PC-9 (cell line): ENCODE data around the gene ARHGAP26. TPM values are rescaled to one million over a fixed set of nuclear protein-coding genes. Genes with fewer than 3 reads are reported as not detected.

Experiments used
- BruUV-seq: library from RNA; stranded (reverse); fragments of 400-500 nt; replicated peaks from 2 replicates; lab custom pipeline; 2021; lab: Mats Ljungman, UMichigan
- CTCF ChIA-PET: fragments of 300-600 bp; sonication (Branson Sonifier 250); formaldehyde crosslinking; loops from one replicate; lab custom pipeline; 2022; ENCODE audit warnings: antibody characterized with exemption; lab: Charles Lee
- POLR2A ChIA-PET: fragments of 300-600 bp; sonication (Branson Sonifier 250); formaldehyde crosslinking; loops from one replicate; lab custom pipeline; 2022; ENCODE audit warnings: antibody characterized with exemption; ENCODE audit not compliant: unreplicated experiment; lab: Charles Lee
- DNase-seq, 2 experiments: peaks; one replicate each; pipeline versions ENCODE4 v3.0.0 to v3.0.0-alpha.2; 2015 to 2022; ENCODE audit warnings: mixed read lengths in 1 of 2
- H2AFZ ChIP-seq: fragments of 200-600 bp; sonication (generic); 2 replicates; pipeline ENCODE4 v1.8.1; 2017; ENCODE audit warnings: antibody characterized with exemption
- H3F3A ChIP-seq: fragments of 200-600 bp; sonication (generic); 2 replicates; pipeline ENCODE4 v1.8.1; 2017; ENCODE audit warnings: antibody characterized with exemption, mild to moderate bottlenecking, low read depth; ENCODE audit not compliant: insufficient read depth
- H3K27ac ChIP-seq: fragments of 200-600 bp; sonication (generic); 2 replicates; pipeline ENCODE4 v1.6.1; 2016; ENCODE audit warnings: mixed run types
- H3K27me3 ChIP-seq: fragments of 200-600 bp; sonication (generic); 2 replicates; pipeline ENCODE4 v1.6.1; 2016; ENCODE audit warnings: low read depth, mixed run types; ENCODE audit not compliant: insufficient read depth
- H3K36me3 ChIP-seq: fragments of 200-600 bp; sonication (generic); 2 replicates; pipeline ENCODE4 v1.6.1; 2016; ENCODE audit warnings: low read depth, mixed run types
- H3K4me1 ChIP-seq: fragments of 200-600 bp; sonication (generic); replicated peaks from 2 replicates; pipeline ENCODE4 v1.6.1; 2016; ENCODE audit warnings: mixed run types; ENCODE audit not compliant: insufficient read depth
- H3K4me2 ChIP-seq: fragments of 200-600 bp; sonication (generic); 2 replicates; pipeline ENCODE4 v1.6.1; 2017; ENCODE audit warnings: mixed run types
- H3K4me3 ChIP-seq: fragments of 200-600 bp; sonication (generic); 2 replicates; pipeline ENCODE4 v1.6.1; 2016; ENCODE audit warnings: mixed run types
- H3K79me2 ChIP-seq: fragments of 200-600 bp; sonication (generic); 2 replicates; pipeline ENCODE4 v1.6.1; 2017; ENCODE audit warnings: low read depth, mixed run types
- H3K9me2 ChIP-seq: fragments of 200-600 bp; sonication (generic); 2 replicates; pipeline ENCODE4 v1.8.1; 2017; ENCODE audit warnings: mild to moderate bottlenecking; ENCODE audit not compliant: insufficient read depth
- H3K9me3 ChIP-seq: fragments of 200-600 bp; sonication (generic); 2 replicates; pipeline ENCODE4 v1.8.1; 2016; ENCODE audit warnings: low read depth; ENCODE audit not compliant: insufficient read depth
- H4K20me1 ChIP-seq: fragments of 200-600 bp; sonication (generic); 2 replicates; pipeline ENCODE4 v1.8.1; 2017; ENCODE audit not compliant: insufficient read depth
- CTCF ChIP-seq: fragments of 200-600 bp; sonication (generic); conservative IDR thresholded peaks from 2 replicates; pipeline ENCODE4 v1.6.1; 2017; ENCODE audit warnings: mixed run types, antibody characterized with exemption, mild to moderate bottlenecking, moderate library complexity
- EZH2 ChIP-seq: fragments of 200-600 bp; sonication (generic); IDR thresholded peaks from 2 replicates; pipeline ENCODE4 v1.8.0; 2017; ENCODE audit warnings: antibody characterized with exemption, low read depth
- intact Hi-C: fragments of 100-400 bp; cut with micrococcal nuclease; formaldehyde crosslinking; loops from one replicate; pipeline ENCODE4 v1.10.0; 2022; ENCODE audit not compliant: unreplicated experiment
- total RNA-seq: library from RNA; stranded (reverse); gene quantifications from 2 replicates; pipeline ENCODE4 v1.2.3, GENCODE V29; 2021

ARHGAP26 gene
- total RNA-seq, 1 experiment from 2014 or later = 29.7 TPM

- Histone ChIP-seq H3K9me2 (no peaks in the 10 kb centered on the region), H4K20me1 (no peaks in the 10 kb centered on the region), H3F3A (no peaks in the 10 kb centered on the region), H3K27me3 (no peaks in the 10 kb centered on the region), H2AFZ (no peak overlapping the region), H3K9me3 (no peaks in the 10 kb centered on the region), H3K36me3 (no peaks in the 10 kb centered on the region), H3K4me2 (no peak overlapping the region), H3K27ac (no peak overlapping the region), H3K4me3 (no peak overlapping the region), H3K4me1 (no peaks in the 10 kb centered on the region), H3K79me2 (no peaks in the 10 kb centered on the region)
- intact Hi-C loops = loop anchor here (10.0 kb wide), 1 partner anchor 229 kb away; the partner anchor contains the start of gene NR3C1
- POLR2A ChIA-PET = no interaction called here
- CTCF ChIA-PET = no interaction called here
- no peak for DNase-seq
- no peak for TF ChIP-seq CTCF
- TF ChIP-seq EZH2 = no peak
- BruUV-seq = no TSS peak
Observed at GRCh38 chr5:143176048-143176447, 405.9 kb downstream of the ARHGAP26 start.

GRCh38 chr5:143177263-143177983, 407.2 kb downstream of the ARHGAP26 start:
- POLR2A ChIA-PET = no interaction called here

GRCh38 chr5:143179126-143179740, 409.1 kb downstream of the ARHGAP26 start:
- H2AFZ ChIP-seq = no peak overlapping the region
- no peak overlapping the region for H3K4me2 ChIP-seq
- intact Hi-C loops = loop anchor here (10.0 kb wide), 1 partner anchor 226 kb away; the partner anchor contains the start of gene NR3C1
- H3K9me3 ChIP-seq = no peaks in the 10 kb centered on the region
- no peak for DNase-seq
- no peak overlapping the region for H3K4me3 ChIP-seq
- H4K20me1 ChIP-seq = no peaks in the 10 kb centered on the region
- H3K27ac ChIP-seq = no peak overlapping the region
- H3K27me3 ChIP-seq = no peaks in the 10 kb centered on the region
- no peaks in the 10 kb centered on the region for H3K9me2 ChIP-seq
- H3F3A ChIP-seq = no peaks in the 10 kb centered on the region
- no peaks in the 10 kb centered on the region for H3K36me3 ChIP-seq
- POLR2A ChIA-PET = interaction anchor here (0.6 kb wide), 1 partner anchor 194 kb away, joined by 4 read pairs; no protein-coding TSS in a partner anchor
- no TSS peak for BruUV-seq
- CTCF ChIA-PET = no interaction called here
- TF ChIP-seq CTCF (no peak), EZH2 (no peak)
- no peaks in the 10 kb centered on the region for H3K79me2 ChIP-seq
- H3K4me1 ChIP-seq = no peaks in the 10 kb centered on the region

More at GRCh38 chr5:143177263-143177983, 407.2 kb downstream of the ARHGAP26 start:
- Histone ChIP-seq H3K4me2 (no peak overlapping the region), H3K27me3 (no peaks in the 10 kb centered on the region), H3K4me1 (no peaks in the 10 kb centered on the region), H3K79me2 (no peaks in the 10 kb centered on the region), H3K27ac (no peak overlapping the region), H3K9me3 (no peaks in the 10 kb centered on the region), H3K4me3 (no peak overlapping the region), H2AFZ (no peak overlapping the region), H3K36me3 (no peaks in the 10 kb centered on the region), H3F3A (no peaks in the 10 kb centered on the region), H4K20me1 (no peaks in the 10 kb centered on the region), H3K9me2 (no peaks in the 10 kb centered on the region)
- no peak for TF ChIP-seq CTCF
- TF ChIP-seq EZH2 = no peak
- BruUV-seq = no TSS peak
- intact Hi-C loops = loop anchor here (1.0 to 10.0 kb wide), 2 partner anchors 67 to 227 kb away; partner anchors contain the start of gene NR3C1
- CTCF ChIA-PET = no interaction called here
- peak in 1 of 2 experiments; percentile 72 for DNase-seq
